Neural progenitor cell (in vitro differentiated cells): ENCODE data around the gene CLRN3. TPM values are rescaled to one million over a fixed set of nuclear protein-coding genes. Genes with fewer than 3 reads are reported as not detected.

Experiments used
- DNase-seq: peaks from one replicate; pipeline ENCODE4 v3.0.0-alpha.2; 2016; ENCODE audit warnings: low spot score
- H2AFZ ChIP-seq: fragments of 200-600 bp; sonication (generic); replicated peaks from 2 replicates; pipeline ENCODE4 v1.6.1; 2016; ENCODE audit warnings: antibody characterized with exemption
- H3F3A ChIP-seq: fragments of 200-600 bp; sonication (generic); 2 replicates; pipeline ENCODE4 v1.6.1; 2016; ENCODE audit warnings: antibody characterized with exemption, low read depth
- H3K27ac ChIP-seq: fragments of 200-600 bp; sonication (generic); 2 replicates; pipeline ENCODE4 v1.5.1; 2016; ENCODE audit warnings: mild to moderate bottlenecking
- H3K27me3 ChIP-seq: fragments of 200-600 bp; sonication (generic); 2 replicates; pipeline ENCODE4 v1.6.1; 2016; ENCODE audit warnings: mild to moderate bottlenecking, moderate library complexity
- H3K36me3 ChIP-seq: fragments of 200-600 bp; sonication (generic); 2 replicates; pipeline ENCODE4 v1.5.1; 2016
- H3K4me1 ChIP-seq: fragments of 200-600 bp; sonication (generic); 2 replicates; pipeline ENCODE4 v1.6.1; 2016; ENCODE audit warnings: mixed run types
- H3K4me2 ChIP-seq: fragments of 200-600 bp; sonication (generic); 2 replicates; pipeline ENCODE4 v1.6.1; 2016
- H3K4me3 ChIP-seq: fragments of 200-600 bp; sonication (generic); 2 replicates; pipeline ENCODE4 v1.5.1; 2016
- H3K79me2 ChIP-seq: fragments of 200-600 bp; sonication (generic); 2 replicates; pipeline ENCODE4 v1.6.1; 2016; ENCODE audit warnings: low read depth
- H3K9ac ChIP-seq: fragments of 200-600 bp; sonication (generic); 2 replicates; pipeline ENCODE4 v1.6.1; 2016
- H3K9me3 ChIP-seq: fragments of 200-600 bp; sonication (generic); 2 replicates; pipeline ENCODE4 v1.5.1; 2016; ENCODE audit warnings: low read depth
- H4K20me1 ChIP-seq: fragments of 200-600 bp; sonication (generic); 2 replicates; pipeline ENCODE4 v1.6.1; 2016; ENCODE audit warnings: low read depth
- H3K27ac Mint-ChIP-seq: 3 replicates; pipeline ENCODE4 v1.8.0; 2021; ENCODE audit warnings: mixed read lengths
- H3K27me3 Mint-ChIP-seq: 2 replicates; pipeline ENCODE4 v1.8.0; 2022; ENCODE audit warnings: low read depth, mild to moderate bottlenecking, inconsistent platforms, moderate library complexity, mixed read lengths; ENCODE audit not compliant: insufficient read depth
- H3K36me3 Mint-ChIP-seq: 3 replicates; pipeline ENCODE4 v1.8.0; 2021; ENCODE audit warnings: mixed read lengths
- H3K4me1 Mint-ChIP-seq: 3 replicates; pipeline ENCODE4 v1.8.0; 2021; ENCODE audit warnings: mixed read lengths
- H3K4me3 Mint-ChIP-seq: 3 replicates; pipeline ENCODE4 v1.8.0; 2021; ENCODE audit warnings: mild to moderate bottlenecking, moderate library complexity, mixed read lengths
- H3K9me3 Mint-ChIP-seq: 3 replicates; pipeline ENCODE4 v1.8.0; 2020; ENCODE audit warnings: mixed read lengths
- CTCF ChIP-seq: fragments of 200-600 bp; sonication (generic); IDR thresholded peaks from 2 replicates; pipeline ENCODE4 v1.5.1; 2017; ENCODE audit warnings: antibody characterized with exemption, mild to moderate bottlenecking
- EZH2 ChIP-seq: fragments of 200-600 bp; sonication (generic); IDR thresholded peaks from 2 replicates; pipeline ENCODE4 v1.6.1; 2017; ENCODE audit warnings: antibody characterized with exemption, mild to moderate bottlenecking, moderate library complexity
- EZH2phosphoT487 ChIP-seq: fragments of 200-600 bp; sonication (generic); IDR thresholded peaks from 2 replicates; pipeline ENCODE4 v1.6.1; 2017; ENCODE audit warnings: antibody characterized with exemption
- total RNA-seq: library from RNA; depleted of rRNA; stranded (reverse); fragments of >200 nt; gene quantifications from 2 replicates; pipeline ENCODE4 v1.2.3, GENCODE V29; 2015; ENCODE audit warnings: low replicate concordance

CLRN3 gene
- total RNA-seq, 1 donor from 2014 or later, result not detected

- Mint-ChIP-seq H3K27me3 (peaks cover 13% of the 10 kb centered on the region), H3K4me3 (no peak overlapping the region), H3K4me1 (peaks cover 23% of the 10 kb centered on the region), H3K27ac (no peak overlapping the region), H3K9me3 (no peaks in the 10 kb centered on the region), H3K36me3 (no peaks in the 10 kb centered on the region)
- DNase-seq, result no peak
- no peaks in the 10 kb centered on the region for H3K36me3 ChIP-seq
- H3K4me1 ChIP-seq, result peaks cover 9% of the 10 kb centered on the region
- no peak overlapping the region for H2AFZ ChIP-seq
- no peak overlapping the region for H3K4me3 ChIP-seq
- peaks cover 8% of the 10 kb centered on the region for H3F3A ChIP-seq
- H3K4me2 ChIP-seq, result no peak overlapping the region
- no peaks in the 10 kb centered on the region for H3K9me3 ChIP-seq
- H3K27me3 ChIP-seq, result peaks cover 52% of the 10 kb centered on the region
- no peaks in the 10 kb centered on the region for H3K79me2 ChIP-seq
- no peak for TF ChIP-seq EZH2
- H4K20me1 ChIP-seq, result peaks cover 25% of the 10 kb centered on the region
- H3K9ac ChIP-seq, result no peak overlapping the region
- H3K27ac ChIP-seq, result no peak overlapping the region
Measured at GRCh38 chr10:127855976-127856375, 36.8 kb downstream of the CLRN3 start.

GRCh38 chr10:127855591-127855881 is 37.2 kb downstream of the CLRN3 start:
- Histone ChIP-seq H3F3A (peaks cover 10% of the 10 kb centered on the region), H3K9ac (no peak overlapping the region), H3K4me1 (peaks cover 10% of the 10 kb centered on the region), H3K4me3 (no peak overlapping the region), H3K27me3 (peaks cover 57% of the 10 kb centered on the region), H2AFZ (no peak overlapping the region), H3K79me2 (no peaks in the 10 kb centered on the region), H4K20me1 (peaks cover 29% of the 10 kb centered on the region), H3K27ac (no peak overlapping the region), H3K36me3 (no peaks in the 10 kb centered on the region), H3K4me2 (no peak overlapping the region), H3K9me3 (no peaks in the 10 kb centered on the region)
- no peaks in the 10 kb centered on the region for H3K9me3 Mint-ChIP-seq
- no peak for DNase-seq
- peaks cover 13% of the 10 kb centered on the region for H3K27me3 Mint-ChIP-seq
- peaks cover 27% of the 10 kb centered on the region for H3K4me1 Mint-ChIP-seq
- TF ChIP-seq EZH2phosphoT487 (no peak), CTCF (no peak)
- H3K4me3 Mint-ChIP-seq, result no peak overlapping the region
- H3K36me3 Mint-ChIP-seq, result no peaks in the 10 kb centered on the region
- H3K27ac Mint-ChIP-seq, result no peak overlapping the region

GRCh38 chr10:127854769-127855590 is 37.8 kb downstream of the CLRN3 start:
- Mint-ChIP-seq H3K9me3 (no peaks in the 10 kb centered on the region), H3K36me3 (no peaks in the 10 kb centered on the region), H3K27ac (no peak overlapping the region), H3K4me1 (peaks cover 33% of the 10 kb centered on the region), H3K4me3 (no peak overlapping the region), H3K27me3 (peaks cover 15% of the 10 kb centered on the region)
- H3K79me2 ChIP-seq, result no peaks in the 10 kb centered on the region
- H3K4me3 ChIP-seq, result no peak overlapping the region
- H3K4me1 ChIP-seq, result peaks cover 15% of the 10 kb centered on the region
- TF ChIP-seq EZH2 (no peak), EZH2phosphoT487 (no peak), CTCF (no peak)
- no peak overlapping the region for H3K9ac ChIP-seq
- H2AFZ ChIP-seq, result no peak overlapping the region
- no peaks in the 10 kb centered on the region for H3K36me3 ChIP-seq
- H3K4me2 ChIP-seq, result no peak overlapping the region
- H3K27ac ChIP-seq, result no peak overlapping the region
- H4K20me1 ChIP-seq, result peaks cover 35% of the 10 kb centered on the region
- no peaks in the 10 kb centered on the region for H3K9me3 ChIP-seq
- no peak for DNase-seq
- H3K27me3 ChIP-seq, result peaks cover 62% of the 10 kb centered on the region
- H3F3A ChIP-seq, result peaks cover 16% of the 10 kb centered on the region
